ENCODE data around the gene PDE3B. TPM values are rescaled to one million over a fixed set of nuclear protein-coding genes. Genes with fewer than 3 reads are reported as not detected.
"Not testable (repeated sequence)": the region's sequence is repeated elsewhere in the genome, so short reads cannot be mapped to it uniquely, and the experiment has no call there.

PDE3B gene
- total and polyA plus RNA-seq, 2 donors: 9.8 to 32.9 TPM

- peak; percentile 72 to 97 (median 89) for DNase-seq (ENCODE audit: low read depth in 6 of 9, low spot score in 9 of 9)
- peak overlapping the region in 1 of 2 donors; percentile 82 for H3K27ac ChIP-seq (ENCODE audit: low read depth in 1 of 2, low read length in 1 of 2)
- WGBS: 28% methylated on average over 6 of the region's 6 CpGs
Observed at GRCh38 chr11:14764579-14765527, 121.2 kb downstream of the PDE3B start.

GRCh38 chr11:14766585-14766984 is 123.0 kb downstream of the PDE3B start:
- no peak overlapping the region for H3K27ac ChIP-seq (ENCODE audit: low read depth in 1 of 2, low read length in 1 of 2)
- no peaks in the 10 kb centered on the region for H3K27me3 ChIP-seq (ENCODE audit: control insufficient read depth in 2 of 2, insufficient read depth in 1 of 2, low read length in 1 of 2)
- peaks cover 9 to 10% of the 10 kb centered on the region in 2 donors for H3K4me1 ChIP-seq (ENCODE audit: control insufficient read depth in 2 of 2, insufficient read depth in 2 of 2, low read length in 2 of 2)
- no peaks in the 10 kb centered on the region for H3K9me3 ChIP-seq (ENCODE audit: control insufficient read depth in 2 of 2, insufficient read depth in 1 of 2, low read length in 1 of 2)
- H3K36me3 ChIP-seq (ENCODE audit: control insufficient read depth in 2 of 2, insufficient read depth in 2 of 2, low read length in 1 of 2): no peaks in the 10 kb centered on the region
- no peak overlapping the region for H3K4me3 ChIP-seq (ENCODE audit: low read length in 2 of 2)
- DNase-seq (ENCODE audit: low read depth in 6 of 9, low spot score in 9 of 9): no peak

More at GRCh38 chr11:14764579-14765527, 121.2 kb downstream of the PDE3B start:
- Histone ChIP-seq H3K27me3 (ENCODE audit: control insufficient read depth in 2 of 2, insufficient read depth in 1 of 2, low read length in 1 of 2) (no peaks in the 10 kb centered on the region), H3K36me3 (ENCODE audit: control insufficient read depth in 2 of 2, insufficient read depth in 2 of 2, low read length in 1 of 2) (no peaks in the 10 kb centered on the region), H3K9me3 (ENCODE audit: control insufficient read depth in 2 of 2, insufficient read depth in 1 of 2, low read length in 1 of 2) (no peaks in the 10 kb centered on the region), H3K4me3 (ENCODE audit: low read length in 2 of 2) (no peak overlapping the region), H3K4me1 (ENCODE audit: control insufficient read depth in 2 of 2, insufficient read depth in 2 of 2, low read length in 2 of 2) (peaks cover 9 to 10% of the 10 kb centered on the region in 2 donors)

- peaks cover 8 to 10% of the 10 kb centered on the region in 2 donors for H3K4me1 ChIP-seq (ENCODE audit: control insufficient read depth in 2 of 2, insufficient read depth in 2 of 2, low read length in 2 of 2)
- no peaks in the 10 kb centered on the region for H3K27me3 ChIP-seq (ENCODE audit: control insufficient read depth in 2 of 2, insufficient read depth in 1 of 2, low read length in 1 of 2)
- H3K27ac ChIP-seq (ENCODE audit: low read depth in 1 of 2, low read length in 1 of 2): peak overlapping the region in 1 of 2 donors; percentile 36
- 63% methylated on average over 2 of the region's 2 CpGs for WGBS
- H3K9me3 ChIP-seq (ENCODE audit: control insufficient read depth in 2 of 2, insufficient read depth in 1 of 2, low read length in 1 of 2): no peaks in the 10 kb centered on the region
- no peaks in the 10 kb centered on the region for H3K36me3 ChIP-seq (ENCODE audit: control insufficient read depth in 2 of 2, insufficient read depth in 2 of 2, low read length in 1 of 2)
- no peak overlapping the region for H3K4me3 ChIP-seq (ENCODE audit: low read length in 2 of 2)
- DNase-seq (ENCODE audit: low read depth in 6 of 9, low spot score in 9 of 9): no peak
Observed at GRCh38 chr11:14768526-14769188, 125.1 kb downstream of the PDE3B start.

- peaks cover 0 to 3% of the 10 kb centered on the region in 2 donors for H3K9me3 ChIP-seq (ENCODE audit: control insufficient read depth in 2 of 2, insufficient read depth in 1 of 2, low read length in 1 of 2)
- H3K27ac ChIP-seq (ENCODE audit: low read depth in 1 of 2, low read length in 1 of 2): no peak overlapping the region
- no peaks in the 10 kb centered on the region for H3K4me1 ChIP-seq (ENCODE audit: control insufficient read depth in 2 of 2, insufficient read depth in 2 of 2, low read length in 2 of 2)
- WGBS: 87% methylated on average over 1 of the region's 1 CpG
- H3K27me3 ChIP-seq (ENCODE audit: control insufficient read depth in 2 of 2, insufficient read depth in 1 of 2, low read length in 1 of 2): no peaks in the 10 kb centered on the region
- H3K4me3 ChIP-seq (ENCODE audit: low read length in 2 of 2): no peak overlapping the region
- DNase-seq (ENCODE audit: low read depth in 6 of 9, low spot score in 9 of 9): peak in 1 of 9 donors; percentile 57
- no peaks in the 10 kb centered on the region for H3K36me3 ChIP-seq (ENCODE audit: control insufficient read depth in 2 of 2, insufficient read depth in 2 of 2, low read length in 1 of 2)
Observed at GRCh38 chr11:14773755-14774154, 130.2 kb downstream of the PDE3B start.

GRCh38 chr11:14774721-14775120 is 131.1 kb downstream of the PDE3B start:
- Histone ChIP-seq H3K9me3 (ENCODE audit: control insufficient read depth in 2 of 2, insufficient read depth in 1 of 2, low read length in 1 of 2) (peaks cover 0 to 3% of the 10 kb centered on the region in 2 donors), H3K27ac (ENCODE audit: low read depth in 1 of 2, low read length in 1 of 2) (no peak overlapping the region), H3K4me1 (ENCODE audit: control insufficient read depth in 2 of 2, insufficient read depth in 2 of 2, low read length in 2 of 2) (no peaks in the 10 kb centered on the region), H3K36me3 (ENCODE audit: control insufficient read depth in 2 of 2, insufficient read depth in 2 of 2, low read length in 1 of 2) (no peaks in the 10 kb centered on the region), H3K4me3 (ENCODE audit: low read length in 2 of 2) (no peak overlapping the region), H3K27me3 (ENCODE audit: control insufficient read depth in 2 of 2, insufficient read depth in 1 of 2, low read length in 1 of 2) (no peaks in the 10 kb centered on the region)
- no peak for DNase-seq (ENCODE audit: low read depth in 6 of 9, low spot score in 9 of 9)
- 99% methylated on average over 3 of the region's 3 CpGs for WGBS

GRCh38 chr11:14775897-14776296 is 132.3 kb downstream of the PDE3B start:
- H3K27me3 ChIP-seq (ENCODE audit: control insufficient read depth in 2 of 2, insufficient read depth in 1 of 2, low read length in 1 of 2): no peaks in the 10 kb centered on the region
- H3K4me3 ChIP-seq (ENCODE audit: low read length in 2 of 2): no peak overlapping the region
- no peaks in the 10 kb centered on the region for H3K4me1 ChIP-seq (ENCODE audit: control insufficient read depth in 2 of 2, insufficient read depth in 2 of 2, low read length in 2 of 2)
- H3K27ac ChIP-seq (ENCODE audit: low read depth in 1 of 2, low read length in 1 of 2): no peak overlapping the region
- no peaks in the 10 kb centered on the region for H3K36me3 ChIP-seq (ENCODE audit: control insufficient read depth in 2 of 2, insufficient read depth in 2 of 2, low read length in 1 of 2)
- DNase-seq (ENCODE audit: low read depth in 6 of 9, low spot score in 9 of 9): no peak
- H3K9me3 ChIP-seq (ENCODE audit: control insufficient read depth in 2 of 2, insufficient read depth in 1 of 2, low read length in 1 of 2): peaks cover 0 to 3% of the 10 kb centered on the region in 2 donors

- H3K4me1 ChIP-seq (ENCODE audit: control insufficient read depth in 2 of 2, insufficient read depth in 2 of 2, low read length in 2 of 2); H3K9me3 ChIP-seq (ENCODE audit: control insufficient read depth in 2 of 2, insufficient read depth in 1 of 2, low read length in 1 of 2); H3K27ac ChIP-seq (ENCODE audit: low read depth in 1 of 2, low read length in 1 of 2); H3K4me3 ChIP-seq (ENCODE audit: low read length in 2 of 2); DNase-seq (ENCODE audit: low read depth in 6 of 9, low spot score in 9 of 9); H3K36me3 ChIP-seq (ENCODE audit: control insufficient read depth in 2 of 2, insufficient read depth in 2 of 2, low read length in 1 of 2); H3K27me3 ChIP-seq (ENCODE audit: control insufficient read depth in 2 of 2, insufficient read depth in 1 of 2, low read length in 1 of 2): not testable (repeated sequence)
- WGBS: 85% methylated on average over 8 of the region's 8 CpGs
Observed at GRCh38 chr11:14778460-14778859, 134.9 kb downstream of the PDE3B start.

GRCh38 chr11:14783788-14784187 is 140.2 kb downstream of the PDE3B start:
- Histone ChIP-seq H3K9me3 (ENCODE audit: control insufficient read depth in 2 of 2, insufficient read depth in 1 of 2, low read length in 1 of 2) (no peaks in the 10 kb centered on the region), H3K27me3 (ENCODE audit: control insufficient read depth in 2 of 2, insufficient read depth in 1 of 2, low read length in 1 of 2) (no peaks in the 10 kb centered on the region), H3K4me1 (ENCODE audit: control insufficient read depth in 2 of 2, insufficient read depth in 2 of 2, low read length in 2 of 2) (no peaks in the 10 kb centered on the region), H3K27ac (ENCODE audit: low read depth in 1 of 2, low read length in 1 of 2) (no peak overlapping the region), H3K36me3 (ENCODE audit: control insufficient read depth in 2 of 2, insufficient read depth in 2 of 2, low read length in 1 of 2) (no peaks in the 10 kb centered on the region), H3K4me3 (ENCODE audit: low read length in 2 of 2) (no peak overlapping the region)
- WGBS: 95% methylated on average over 6 of the region's 6 CpGs
- DNase-seq (ENCODE audit: low read depth in 6 of 9, low spot score in 9 of 9): no peak

- Histone ChIP-seq H3K9me3 (ENCODE audit: control insufficient read depth in 2 of 2, insufficient read depth in 1 of 2, low read length in 1 of 2) (no peaks in the 10 kb centered on the region), H3K4me3 (ENCODE audit: low read length in 2 of 2) (no peak overlapping the region), H3K4me1 (ENCODE audit: control insufficient read depth in 2 of 2, insufficient read depth in 2 of 2, low read length in 2 of 2) (no peaks in the 10 kb centered on the region), H3K27me3 (ENCODE audit: control insufficient read depth in 2 of 2, insufficient read depth in 1 of 2, low read length in 1 of 2) (no peaks in the 10 kb centered on the region), H3K27ac (ENCODE audit: low read depth in 1 of 2, low read length in 1 of 2) (no peak overlapping the region), H3K36me3 (ENCODE audit: control insufficient read depth in 2 of 2, insufficient read depth in 2 of 2, low read length in 1 of 2) (no peaks in the 10 kb centered on the region)
- WGBS: 95% methylated on average over 2 of the region's 2 CpGs
- DNase-seq (ENCODE audit: low read depth in 6 of 9, low spot score in 9 of 9): no peak
Observed at GRCh38 chr11:14784230-14784629, 140.6 kb downstream of the PDE3B start.
